ENCODE measurements around the gene MISP3.

The MISP3 gene

DNA sequence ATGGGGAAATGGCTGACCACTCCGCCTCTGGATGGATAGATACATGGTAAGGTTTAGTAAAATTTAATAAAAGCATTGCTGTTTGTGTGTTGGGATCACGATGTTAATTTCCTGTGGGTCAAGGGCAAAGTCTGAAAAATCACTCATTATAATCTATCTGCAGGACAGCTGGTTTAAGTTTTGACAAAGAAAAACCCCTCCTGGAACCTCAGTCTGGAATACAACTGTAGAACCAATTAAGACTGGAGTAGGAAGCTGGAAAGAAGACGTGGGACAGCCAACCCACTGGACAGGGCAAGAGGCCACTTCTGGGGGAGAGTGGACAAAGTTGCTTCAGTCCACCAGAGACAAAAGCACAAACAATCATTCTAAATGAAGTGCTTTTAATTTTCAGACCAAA, 46.6 kb downstream of the MISP3 start:
- H3K9me3 ChIP-seq (ENCODE audit: control insufficient read depth in 1 of 2, low read length in 2 of 2): no peaks in the 10 kb centered on the region
- H3K27ac ChIP-seq (ENCODE audit: low read depth, low read length): peak overlapping the region; percentile 97
- H3K36me3 ChIP-seq (ENCODE audit: control insufficient read depth in 1 of 2, insufficient read depth in 2 of 2, low read length in 2 of 2): no peaks in the 10 kb centered on the region
- peaks cover 31 to 34% of the 10 kb centered on the region in 2 donors for H3K4me1 ChIP-seq (ENCODE audit: control insufficient read depth in 1 of 2, insufficient read depth in 2 of 2, low read length in 2 of 2)
- H3K9ac ChIP-seq (ENCODE audit: low read depth in 1 of 2, low read length in 2 of 2): peak overlapping the region; percentile 75 to 90
- H3K4me3 ChIP-seq (ENCODE audit: low read depth in 1 of 2, low read length in 2 of 2): peak overlapping the region; percentile 74 to 78
- no peaks in the 10 kb centered on the region for H3K27me3 ChIP-seq (ENCODE audit: control insufficient read depth in 1 of 2, insufficient read depth in 2 of 2, low read length in 2 of 2)

DNA sequence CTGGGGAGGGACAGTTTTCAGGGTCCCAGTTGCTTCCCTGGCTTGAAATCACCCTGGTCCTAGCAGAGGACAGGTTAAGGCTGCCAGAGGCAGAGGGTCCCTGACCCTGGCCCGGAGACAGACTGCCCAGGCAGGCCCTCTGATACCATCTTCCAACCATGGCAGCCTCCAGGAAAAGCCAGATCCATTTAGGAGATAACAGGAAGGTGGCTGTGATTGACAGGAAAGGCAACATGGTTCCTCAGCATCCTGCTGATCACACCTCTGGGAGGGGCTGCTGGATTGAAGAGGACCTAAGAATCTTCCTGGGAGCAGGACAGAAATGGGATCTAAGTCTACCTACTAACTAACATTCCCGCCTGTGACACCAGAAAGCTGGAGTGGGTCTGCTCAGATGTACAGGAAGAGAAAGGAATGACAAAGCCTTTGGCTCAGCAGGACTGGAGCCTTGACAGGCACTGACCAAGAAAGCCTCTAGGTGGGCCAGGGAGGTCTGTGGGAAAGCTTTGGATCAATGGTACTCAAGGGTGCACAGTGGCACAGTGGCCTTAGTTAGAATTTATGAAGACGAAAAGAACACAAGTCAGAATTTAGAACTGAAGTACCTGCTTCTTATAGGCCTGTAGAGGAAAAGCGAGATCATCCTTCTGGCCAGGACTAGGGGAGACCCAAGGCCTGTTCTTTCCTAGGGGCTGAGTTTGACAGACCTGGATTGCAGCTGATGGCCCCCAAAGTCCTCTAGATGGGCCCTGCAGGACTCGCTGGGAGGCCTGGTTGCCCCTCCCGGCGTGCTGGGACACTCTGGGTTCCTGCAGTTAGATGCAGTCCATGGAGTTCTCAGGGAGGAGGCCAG, 47.3 kb downstream of the MISP3 start:
- H3K27me3 ChIP-seq (ENCODE audit: control insufficient read depth in 1 of 2, insufficient read depth in 2 of 2, low read length in 2 of 2): no peaks in the 10 kb centered on the region
- H3K9me3 ChIP-seq (ENCODE audit: control insufficient read depth in 1 of 2, low read length in 2 of 2): no peaks in the 10 kb centered on the region
- no peaks in the 10 kb centered on the region for H3K36me3 ChIP-seq (ENCODE audit: control insufficient read depth in 1 of 2, insufficient read depth in 2 of 2, low read length in 2 of 2)
- H3K27ac ChIP-seq (ENCODE audit: low read depth, low read length): no peak overlapping the region
- no peak overlapping the region for H3K4me3 ChIP-seq (ENCODE audit: low read depth in 1 of 2, low read length in 2 of 2)
- H3K9ac ChIP-seq (ENCODE audit: low read depth in 1 of 2, low read length in 2 of 2): no peak overlapping the region
- peaks cover 31 to 34% of the 10 kb centered on the region in 2 donors for H3K4me1 ChIP-seq (ENCODE audit: control insufficient read depth in 1 of 2, insufficient read depth in 2 of 2, low read length in 2 of 2)

DNA sequence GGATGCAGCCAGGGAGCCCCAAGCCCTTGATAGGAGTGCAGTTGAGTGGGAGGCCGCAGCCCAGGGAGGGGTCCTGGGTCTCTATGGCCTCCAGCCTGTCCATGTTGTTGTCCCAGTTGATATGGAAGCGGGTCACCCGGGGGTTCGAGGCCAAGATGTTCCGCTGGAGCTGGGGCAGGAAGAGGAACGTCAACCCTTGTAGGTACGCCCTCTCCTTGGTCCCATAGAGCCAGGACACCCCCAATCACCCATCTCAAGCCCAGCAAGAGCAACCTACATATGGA, 47.9 kb downstream of the MISP3 start:
- no peak overlapping the region for H3K27ac ChIP-seq (ENCODE audit: low read depth, low read length)
- H3K4me3 ChIP-seq (ENCODE audit: low read depth in 1 of 2, low read length in 2 of 2): no peak overlapping the region
- no peak overlapping the region for H3K9ac ChIP-seq (ENCODE audit: low read depth in 1 of 2, low read length in 2 of 2)
- no peaks in the 10 kb centered on the region for H3K36me3 ChIP-seq (ENCODE audit: control insufficient read depth in 1 of 2, insufficient read depth in 2 of 2, low read length in 2 of 2)
- H3K27me3 ChIP-seq (ENCODE audit: control insufficient read depth in 1 of 2, insufficient read depth in 2 of 2, low read length in 2 of 2): no peaks in the 10 kb centered on the region
- H3K9me3 ChIP-seq (ENCODE audit: control insufficient read depth in 1 of 2, low read length in 2 of 2): no peaks in the 10 kb centered on the region
- H3K4me1 ChIP-seq (ENCODE audit: control insufficient read depth in 1 of 2, insufficient read depth in 2 of 2, low read length in 2 of 2): peaks cover 30 to 32% of the 10 kb centered on the region in 2 donors

DNA sequence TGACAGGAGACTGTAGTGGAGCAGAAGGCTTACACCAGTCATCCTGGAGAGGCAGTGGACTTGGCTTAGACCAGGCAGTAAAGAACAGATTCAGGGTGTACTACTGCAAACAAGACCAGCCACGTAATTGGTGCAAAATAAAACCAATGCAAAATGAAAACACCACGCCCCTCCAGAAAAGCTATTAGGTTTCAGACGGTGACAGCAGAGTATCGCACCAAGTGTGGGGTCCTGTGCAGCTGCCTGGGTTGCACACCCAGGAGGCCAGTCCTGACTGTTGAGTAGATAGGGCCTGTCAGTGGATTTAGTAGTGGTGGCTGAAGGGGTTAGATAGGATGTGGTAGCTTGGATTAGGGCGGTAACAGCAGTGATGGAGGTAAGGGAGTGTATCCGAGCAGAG, 50.3 kb downstream of the MISP3 start:
- no peak overlapping the region for H3K9ac ChIP-seq (ENCODE audit: low read depth in 1 of 2, low read length in 2 of 2)
- no peaks in the 10 kb centered on the region for H3K36me3 ChIP-seq (ENCODE audit: control insufficient read depth in 1 of 2, insufficient read depth in 2 of 2, low read length in 2 of 2)
- H3K4me1 ChIP-seq (ENCODE audit: control insufficient read depth in 1 of 2, insufficient read depth in 2 of 2, low read length in 2 of 2): peaks cover 18% of the 10 kb centered on the region in 2 donors
- no peak overlapping the region for H3K4me3 ChIP-seq (ENCODE audit: low read depth in 1 of 2, low read length in 2 of 2)
- no peaks in the 10 kb centered on the region for H3K27me3 ChIP-seq (ENCODE audit: control insufficient read depth in 1 of 2, insufficient read depth in 2 of 2, low read length in 2 of 2)
- H3K9me3 ChIP-seq (ENCODE audit: control insufficient read depth in 1 of 2, low read length in 2 of 2): no peaks in the 10 kb centered on the region
- H3K27ac ChIP-seq (ENCODE audit: low read depth, low read length): no peak overlapping the region
